Amniotic stem cell (primary cell): ENCODE measurements around the gene IL17RB.

ENCODE experiments used
- DNase-seq: peaks from one replicate; lab custom pipeline; 2025; lab: John Stamatoyannopoulos, UW

Gene IL17RB

DNA sequence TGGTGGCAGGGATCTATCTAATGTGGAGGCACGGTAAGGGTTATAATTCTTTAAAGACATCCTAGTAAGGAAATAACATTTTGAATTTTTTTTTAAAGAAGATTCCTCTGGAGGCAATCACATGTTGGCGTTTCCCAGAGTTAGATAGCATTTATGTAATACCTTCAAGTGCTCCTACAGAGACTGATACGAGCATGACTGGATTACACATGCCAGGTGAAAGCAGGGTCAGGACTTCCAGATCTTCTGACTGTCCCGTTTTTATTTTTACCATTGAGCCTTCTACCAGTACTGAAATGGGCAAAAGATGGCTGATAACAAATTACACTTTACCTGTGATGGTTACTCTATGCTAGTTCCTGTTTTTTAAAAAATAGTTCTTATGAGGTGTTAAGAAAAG, 13.8 kb downstream of the IL17RB start:
- DNase-seq: no peak

DNA sequence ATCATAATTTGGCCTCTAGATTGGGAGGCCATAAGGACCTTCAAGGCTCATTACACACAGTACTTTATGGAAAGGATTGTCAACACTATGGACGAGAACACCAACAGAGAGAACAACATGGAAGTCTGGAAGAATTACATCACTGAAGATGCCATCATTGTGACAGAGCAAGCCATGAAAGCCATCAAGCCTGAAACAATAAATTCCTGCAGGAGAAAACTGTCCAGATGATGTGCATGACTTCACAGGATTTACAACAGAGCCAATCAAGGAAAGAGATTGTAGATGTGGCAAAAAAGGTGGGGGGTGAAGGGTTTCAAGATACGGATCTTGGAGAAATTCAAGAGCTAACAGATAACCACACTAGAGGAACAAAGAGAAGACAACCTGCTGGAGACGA, 15.9 kb downstream of the IL17RB start:
- DNase-seq: no peak

DNA sequence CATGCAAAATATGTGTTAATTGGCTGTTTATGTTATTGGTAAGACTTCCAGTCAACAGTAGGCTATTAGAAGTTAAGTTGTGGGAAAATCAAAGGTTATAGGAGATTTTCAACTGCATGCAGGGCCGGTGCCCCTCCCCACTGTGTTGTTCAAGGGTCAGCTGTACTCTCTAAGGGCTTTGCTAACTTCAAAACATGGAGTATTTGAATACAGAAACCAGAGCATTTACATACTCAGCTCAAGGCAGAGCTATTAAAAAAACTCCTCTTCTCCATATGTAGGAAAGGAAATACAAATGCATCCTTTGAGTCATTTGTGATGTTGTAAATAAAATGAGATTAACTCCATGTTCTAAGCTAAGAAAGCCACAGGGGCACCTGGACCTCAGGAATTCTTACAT, 16.8 kb downstream of the IL17RB start:
- DNase-seq: no peak

DNA sequence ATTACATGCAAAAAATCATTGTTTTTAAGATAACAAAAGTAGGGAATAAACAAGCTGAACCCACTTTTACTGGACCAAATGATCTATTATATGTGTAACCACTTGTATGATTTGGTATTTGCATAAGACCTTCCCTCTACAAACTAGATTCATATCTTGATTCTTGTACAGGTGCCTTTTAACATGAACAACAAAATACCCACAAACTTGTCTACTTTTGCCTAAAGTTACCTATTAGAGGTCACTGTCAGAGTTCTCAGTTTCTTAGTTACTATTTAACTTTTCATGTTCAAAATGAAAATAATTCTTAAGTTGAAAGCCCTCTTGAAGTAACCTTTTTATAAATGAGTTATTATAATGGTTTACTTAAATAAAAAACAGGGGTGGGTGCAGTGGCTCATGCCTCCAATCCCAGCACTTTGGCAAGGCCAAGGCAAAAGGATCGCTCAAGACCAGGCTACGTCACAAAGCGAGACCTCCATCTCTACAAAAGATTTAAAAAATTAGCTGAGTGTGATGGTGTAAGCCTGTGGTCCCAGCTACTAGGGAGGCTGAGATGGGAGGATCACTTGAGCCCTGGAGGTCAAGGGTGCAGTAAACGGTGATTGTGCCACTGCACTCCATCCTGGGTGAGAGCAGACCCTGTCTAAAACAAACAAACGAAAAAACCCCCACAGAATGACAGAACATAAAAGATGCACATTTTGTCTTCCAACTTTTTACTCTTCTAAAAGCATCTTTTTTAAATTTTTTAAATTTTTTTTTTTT, 19.5 kb downstream of the IL17RB start:
- DNase-seq: no peak

DNA sequence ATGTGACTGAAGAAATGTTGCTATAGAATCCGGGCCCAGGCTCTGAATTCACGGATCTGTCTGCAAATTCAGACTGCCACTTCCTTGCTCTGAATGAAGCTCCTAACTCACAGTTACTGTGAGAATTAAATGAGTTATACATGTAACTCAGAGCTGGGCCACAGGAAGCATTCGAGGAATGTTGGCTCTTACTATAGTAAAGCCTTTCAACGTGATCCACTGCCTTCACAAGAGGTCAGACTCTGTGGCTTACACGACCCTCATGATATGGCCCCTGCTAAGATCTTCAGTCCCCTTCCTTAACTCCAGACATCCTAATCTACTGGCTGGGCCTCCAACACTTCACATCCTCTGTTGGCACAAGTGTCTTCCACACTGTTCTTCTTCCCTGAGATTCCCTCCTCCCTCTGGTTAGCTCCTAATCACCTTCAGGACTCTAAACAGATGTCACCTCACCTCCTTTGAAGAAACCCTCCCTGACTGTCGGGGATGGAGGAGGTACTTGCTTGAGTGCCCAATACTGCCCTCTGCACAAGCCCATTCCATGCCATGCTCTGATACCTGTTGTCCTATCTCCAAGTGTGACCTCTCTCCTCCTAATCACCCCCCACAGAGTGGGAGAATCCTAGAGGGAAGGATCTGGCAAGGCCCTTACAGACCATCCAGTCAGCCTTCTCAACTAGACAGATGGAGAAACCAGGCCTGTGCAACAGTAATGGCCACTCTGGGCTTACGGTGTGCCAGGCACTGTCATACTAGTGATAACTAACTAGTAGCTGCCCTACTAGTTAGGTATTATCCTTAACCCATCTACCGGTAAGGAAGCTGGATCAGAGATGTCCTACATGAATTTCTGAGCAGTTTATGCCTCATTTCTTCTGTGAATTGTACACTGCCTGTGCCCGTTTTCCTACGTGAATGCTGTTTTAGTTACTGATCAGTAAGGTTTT, 34.3 kb downstream of the IL17RB start:
- DNase-seq: no peak

DNA sequence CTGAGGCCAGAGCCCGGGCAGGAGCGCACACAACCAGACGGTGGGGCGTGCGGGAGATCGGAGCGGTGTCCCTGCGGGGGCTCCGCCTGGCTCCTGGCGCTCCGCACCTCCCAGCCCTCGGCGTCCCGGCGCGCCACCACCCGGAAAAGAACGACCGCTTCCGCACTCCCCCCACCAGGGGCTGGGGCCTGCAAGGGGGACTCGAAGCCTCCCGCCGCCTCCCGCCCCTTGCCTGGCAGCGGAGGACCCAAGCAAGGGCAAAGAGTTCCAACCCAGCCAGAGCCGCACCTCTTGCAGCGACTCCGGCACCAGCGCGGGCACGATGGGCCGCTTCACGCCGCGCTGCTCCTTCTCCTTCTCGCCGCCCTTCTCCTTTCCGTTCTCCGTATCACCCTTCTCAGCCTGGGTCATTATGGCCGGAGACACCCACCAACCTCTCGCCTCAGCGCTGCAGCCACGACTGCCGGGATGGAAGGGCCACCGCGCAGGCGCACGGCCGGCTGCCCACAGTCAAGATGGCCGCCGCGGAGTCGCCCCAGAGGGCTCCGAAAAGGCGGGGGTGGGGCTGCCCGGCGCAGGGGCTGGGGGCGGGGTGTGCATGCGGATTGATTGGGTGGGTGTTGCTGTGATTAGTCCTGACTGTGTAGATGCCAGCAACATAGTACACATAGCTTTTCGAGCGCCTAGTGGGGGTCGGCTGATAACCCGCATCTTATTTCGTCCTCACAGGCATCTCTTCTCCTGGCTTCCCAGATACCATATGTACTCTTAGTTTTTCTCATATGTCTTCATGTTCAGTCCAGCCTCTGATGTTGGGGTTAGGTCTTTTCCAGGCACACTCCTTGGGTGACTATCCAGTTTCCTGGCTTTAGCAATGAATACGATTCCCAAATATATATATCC, 35.6 kb downstream of the IL17RB start, which contains the start of gene ACTR8:
TSS of gene ACTR8 (minus strand) at position 462 of the 903 bp plus-strand sequence. CDS start at position 411, 51 bp downstream.
- DNase-seq: peak; percentile 63

DNA sequence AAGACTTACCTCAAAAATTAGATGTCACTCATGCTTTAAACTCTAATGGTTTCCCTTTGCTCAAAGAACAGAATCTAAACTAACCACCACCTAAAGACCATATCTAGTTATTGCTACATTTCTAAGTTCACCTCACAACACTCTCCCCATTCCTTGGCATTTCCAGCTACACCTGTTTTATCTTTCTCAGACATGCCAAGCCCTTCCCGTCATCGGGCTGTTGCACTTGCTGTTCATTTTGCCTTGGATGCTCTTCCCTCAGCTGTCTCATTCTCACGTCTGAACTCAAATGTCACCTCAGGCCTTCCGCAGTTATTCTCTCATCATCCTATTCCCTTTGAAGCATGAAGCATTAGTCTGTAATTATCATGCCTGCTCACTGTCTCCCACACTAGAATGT, 36.6 kb downstream of the IL17RB start:
- DNase-seq: no peak

DNA sequence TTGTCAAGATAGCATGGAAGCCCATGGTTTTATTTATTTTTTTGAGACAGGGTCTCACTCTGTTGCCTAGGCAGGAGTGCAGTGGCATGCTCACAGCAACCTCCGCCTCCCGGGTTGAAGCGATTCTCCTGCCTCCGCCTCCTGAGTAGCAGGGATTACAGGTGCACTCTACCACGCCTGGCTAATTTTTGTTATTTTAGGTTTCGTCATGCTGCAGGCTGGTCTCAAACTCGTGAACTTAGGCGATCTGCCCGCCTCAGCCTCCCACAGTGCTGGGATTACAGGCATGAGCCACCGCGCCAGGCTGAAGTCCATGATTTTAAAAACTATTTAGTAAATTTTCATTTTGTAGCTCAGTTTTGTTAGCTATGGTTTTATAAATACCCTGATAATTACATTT, 38.3 kb downstream of the IL17RB start:
- DNase-seq: no peak

DNA sequence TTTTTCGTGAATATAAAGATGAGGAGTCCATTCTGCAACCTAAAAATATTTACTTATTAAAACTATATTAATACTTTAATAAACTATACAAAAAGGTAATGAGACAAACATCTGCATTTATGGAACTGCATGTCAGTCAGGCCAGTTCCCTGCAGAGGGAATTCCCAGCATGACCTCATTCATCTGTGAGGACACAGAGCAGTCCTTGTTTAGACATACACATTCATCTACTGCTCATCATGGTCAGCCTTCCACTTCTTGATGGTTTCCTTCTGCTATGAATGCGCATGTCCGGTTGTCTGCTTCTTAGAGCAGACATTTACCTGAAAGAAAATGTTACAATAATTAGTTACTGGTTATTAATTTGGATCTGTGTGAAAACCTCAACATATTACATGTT, 38.9 kb downstream of the IL17RB start:
- DNase-seq: no peak

DNA sequence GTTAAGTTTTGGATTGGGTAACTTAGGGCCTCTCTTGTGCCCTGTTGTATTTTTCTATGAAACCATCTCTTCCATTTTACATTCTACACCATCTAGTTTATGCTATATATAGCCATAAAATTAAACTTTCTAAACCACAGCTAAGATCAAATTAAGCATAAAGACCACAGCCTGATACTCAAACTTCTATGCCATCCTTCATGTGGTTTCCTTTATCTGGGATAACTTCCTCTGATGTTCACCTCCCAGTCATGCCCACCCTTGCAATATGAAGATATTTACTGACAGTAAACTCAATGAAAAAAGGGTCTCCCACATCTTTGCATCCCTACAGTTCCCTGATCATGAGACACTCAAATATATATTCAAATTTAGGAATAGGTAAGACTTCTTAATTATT, 41.1 kb downstream of the IL17RB start:
- DNase-seq: no peak

DNA sequence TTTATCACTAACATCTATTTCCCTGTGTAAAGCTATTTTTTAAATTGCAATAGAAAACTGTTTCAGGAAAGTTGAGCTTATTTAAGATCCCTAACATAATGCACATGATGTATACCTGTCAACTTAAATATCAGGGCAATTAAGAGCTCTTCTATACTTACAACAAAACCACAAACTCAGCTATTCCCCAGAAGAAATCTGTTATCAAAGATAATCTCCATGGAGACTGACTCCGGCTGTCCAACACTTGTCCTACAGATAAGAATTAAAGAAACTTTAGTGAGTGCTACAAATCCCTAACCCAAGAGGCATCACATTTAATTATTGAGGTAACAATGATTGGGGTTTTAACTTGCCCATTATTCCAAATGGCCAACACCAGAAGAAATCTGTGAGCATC, 41.9 kb downstream of the IL17RB start:
- DNase-seq: no peak

DNA sequence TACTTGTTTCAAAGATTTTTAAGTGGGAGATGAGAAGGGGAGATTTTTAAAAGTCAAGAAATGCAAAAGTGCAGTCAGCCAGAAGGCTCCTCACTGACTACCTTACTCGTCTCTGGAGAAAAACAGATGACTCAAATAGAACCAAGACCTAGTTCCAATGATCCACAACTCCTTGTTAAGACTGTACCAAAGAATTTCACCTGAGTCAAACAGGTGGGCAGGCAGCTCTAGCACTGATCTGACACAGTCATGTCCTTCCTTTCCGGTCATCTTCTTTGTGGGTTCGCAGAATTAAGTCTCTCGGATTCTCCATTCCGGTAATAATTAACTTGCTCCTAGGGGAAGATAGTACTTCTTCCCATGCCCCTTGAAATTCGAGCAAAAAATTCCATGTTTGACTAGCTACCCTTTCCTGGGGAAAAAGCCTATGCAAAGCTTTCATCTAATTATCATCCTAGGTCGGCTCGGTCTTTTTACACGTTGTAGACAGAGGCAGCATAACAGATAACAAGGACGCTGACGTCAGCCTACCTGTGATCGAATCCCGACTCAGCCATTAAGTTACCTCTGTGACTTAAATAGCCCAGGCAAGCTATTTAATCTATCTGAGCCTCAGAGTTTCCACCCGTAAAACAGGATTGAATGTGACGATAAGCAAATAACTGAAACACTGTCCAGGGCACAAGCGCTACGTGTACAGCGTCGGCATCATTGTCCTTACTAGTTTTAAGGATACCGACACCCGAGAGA, 44.5 kb downstream of the IL17RB start:
- no peak for DNase-seq

DNA sequence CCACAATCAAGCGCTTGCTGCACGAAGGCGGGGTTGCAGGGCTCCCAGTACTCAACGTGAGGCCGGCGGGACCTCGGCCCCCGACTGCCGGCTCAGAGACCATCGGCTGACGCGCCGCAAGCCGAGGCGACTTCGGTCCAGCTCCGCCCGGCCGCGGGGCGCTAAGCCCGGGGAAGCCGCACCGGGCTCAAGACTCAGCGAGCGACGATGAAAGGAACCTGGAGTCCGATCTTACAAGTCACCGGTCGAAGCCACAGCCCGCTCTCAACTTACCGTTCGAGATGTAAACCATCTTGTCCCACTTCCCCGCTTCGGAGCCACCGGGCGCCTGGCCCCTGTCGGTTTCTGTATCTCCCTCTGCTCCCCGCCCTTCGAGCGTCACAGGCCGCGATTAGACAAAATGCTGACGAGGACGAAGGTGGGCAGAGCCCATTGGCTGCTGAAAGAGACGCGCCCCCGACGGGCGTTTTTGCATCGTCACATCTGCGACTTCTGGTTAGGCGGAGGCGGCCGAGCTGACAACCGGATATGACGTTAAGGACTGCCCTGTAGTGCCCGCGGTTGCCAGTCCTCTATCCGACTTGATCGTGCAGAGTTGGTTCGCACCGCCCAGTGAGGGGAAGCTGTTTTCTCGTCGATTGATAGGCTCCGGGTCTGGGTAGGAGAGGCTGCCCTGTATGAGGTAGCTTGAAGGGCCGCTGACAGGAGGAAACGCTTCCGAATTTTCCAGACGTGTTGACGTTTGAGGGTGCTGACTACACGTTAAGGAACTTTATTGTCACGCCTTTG, 45.3 kb downstream of the IL17RB start, which contains the start of gene SELENOK:
TSS of gene SELENOK (minus strand) at position 363 of the 789 bp plus-strand sequence.
- DNase-seq: peak; percentile 99

DNA sequence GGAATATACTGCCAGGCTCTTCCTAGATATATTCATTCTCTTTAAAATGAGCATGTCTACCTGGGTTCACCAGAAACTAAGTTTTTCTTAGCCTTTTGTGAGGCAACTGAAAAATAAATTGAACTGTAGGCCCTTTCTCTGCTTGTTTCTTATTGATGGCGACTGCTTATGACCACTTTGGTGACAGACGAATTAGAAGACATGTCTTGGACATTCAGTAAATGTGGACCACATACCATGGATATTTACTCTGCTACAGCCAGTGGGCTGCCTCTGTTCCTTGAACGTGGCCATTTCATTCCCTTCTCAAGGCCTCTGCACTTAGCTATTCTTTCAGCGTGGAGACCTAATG, 45.9 kb downstream of the IL17RB start:
- DNase-seq: no peak

DNA sequence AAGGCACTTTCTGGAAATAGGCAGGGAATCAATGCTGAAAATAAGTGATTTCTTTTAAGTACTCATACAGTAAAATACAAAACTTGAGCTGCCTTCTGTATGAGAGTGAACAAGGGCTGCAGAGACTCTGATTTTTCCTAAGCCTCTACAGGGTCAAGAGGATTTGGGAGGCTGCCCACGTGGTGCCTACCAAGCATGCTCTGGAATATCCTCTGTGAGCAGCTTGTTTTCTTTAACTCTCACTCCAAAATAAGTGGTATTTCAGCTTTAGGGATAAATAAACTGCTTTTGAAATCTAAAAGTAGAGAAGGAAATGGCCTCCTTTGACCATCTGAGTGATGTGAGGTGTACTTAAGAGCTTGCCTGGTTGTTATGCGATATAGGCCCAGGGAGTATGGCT, 53.4 kb downstream of the IL17RB start:
- DNase-seq: no peak

DNA sequence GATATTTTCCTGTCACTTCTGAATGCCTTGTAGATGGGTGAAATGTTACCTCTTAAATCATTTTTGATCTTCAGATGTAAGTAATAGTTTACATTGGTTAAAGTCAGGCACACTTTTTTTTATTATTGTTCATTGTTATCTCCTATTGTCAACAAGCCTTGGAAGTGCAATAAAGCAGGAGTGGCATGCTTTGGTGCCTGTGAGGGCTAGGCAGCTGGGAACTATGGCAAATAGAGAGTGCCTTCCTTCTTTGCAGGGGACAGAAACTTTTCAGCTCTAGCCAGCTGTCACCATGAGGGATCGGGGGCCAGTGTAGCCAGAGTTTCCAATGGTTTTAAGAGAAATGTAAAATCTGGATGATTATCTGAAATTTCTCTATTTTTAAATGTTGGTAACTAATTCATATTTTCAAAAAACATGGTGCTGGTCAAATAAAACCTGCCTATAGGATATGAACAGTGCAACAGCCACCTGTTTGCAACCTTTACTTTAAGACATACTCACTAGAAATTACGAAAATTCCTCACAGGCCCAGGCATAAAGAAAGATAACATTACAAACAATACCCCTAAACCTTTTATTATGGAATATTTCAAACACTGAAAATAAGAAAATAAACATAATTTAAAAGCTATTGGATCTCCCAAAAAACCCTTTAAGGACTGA, 54.4 kb downstream of the IL17RB start:
- DNase-seq: no peak

DNA sequence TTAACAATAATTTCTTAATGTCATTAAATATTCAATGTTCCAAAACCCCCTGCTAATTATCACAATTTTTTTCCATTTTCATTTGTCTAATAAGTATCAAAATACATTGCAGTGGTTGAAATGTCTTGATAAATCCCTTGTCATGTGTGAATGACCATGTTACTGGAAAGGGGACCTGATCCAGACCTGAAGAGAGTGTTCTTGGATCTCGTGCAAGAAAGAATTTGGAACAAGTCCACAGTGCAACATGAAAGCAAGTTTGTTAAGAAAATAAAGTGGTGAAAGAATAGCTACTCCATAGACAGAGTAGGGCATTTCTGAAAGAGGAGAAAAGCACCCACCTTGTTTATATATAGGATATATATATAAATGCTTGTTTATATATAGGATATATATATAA, 55.7 kb downstream of the IL17RB start:
- DNase-seq: no peak

DNA sequence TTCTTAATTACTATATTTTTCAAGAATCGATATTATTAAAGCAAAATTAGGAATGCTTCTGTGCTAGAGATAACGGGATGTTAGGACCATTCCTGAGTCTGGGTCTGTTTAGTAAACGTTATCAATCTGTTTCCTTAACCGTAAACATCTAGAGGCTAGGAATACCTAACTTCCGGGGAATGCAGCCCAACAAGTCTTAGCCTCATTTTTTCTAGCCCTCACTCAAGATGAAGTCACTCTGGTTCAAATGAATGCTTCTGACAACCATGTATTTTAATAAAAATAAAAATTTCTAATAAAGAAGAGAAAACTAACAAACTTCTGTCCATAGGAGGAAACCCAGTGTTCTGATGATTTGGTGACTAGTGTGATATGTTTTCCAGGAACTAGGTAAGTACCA, 56.3 kb downstream of the IL17RB start:
- DNase-seq: no peak

DNA sequence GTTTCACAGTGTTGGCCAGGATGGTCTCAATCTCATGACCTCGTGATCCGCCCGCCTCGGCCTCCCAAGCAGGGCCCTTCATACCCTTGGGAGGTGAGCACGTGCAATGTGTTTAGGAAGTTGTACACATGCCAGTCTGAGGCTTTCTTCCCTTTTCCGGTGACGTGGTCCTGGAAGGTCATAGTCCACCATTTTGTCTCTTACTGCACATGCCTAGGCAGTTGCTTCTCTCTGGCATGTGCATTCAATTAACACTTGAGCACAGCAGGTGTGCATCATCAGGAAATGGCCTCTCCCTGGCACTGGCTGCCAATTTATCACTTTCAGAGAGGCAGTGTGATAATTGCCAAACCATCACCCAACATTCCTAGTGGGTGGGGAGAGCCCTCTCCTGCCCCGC, 67.0 kb downstream of the IL17RB start:
- DNase-seq: no peak
